HG03342 (cell line): ENCODE results near the gene ILK.

Experiments
- ATAC-seq: cut with Tn5 transposase; IDR thresholded peaks from one replicate; pipeline ENCODE4 v1.9.1; 2021; ENCODE audit warnings: mild to moderate bottlenecking, moderate library complexity; ENCODE audit not compliant: unreplicated experiment

ILK gene

GRCh38 chr11:6633422-6634408 is 30.1 kb downstream of the ILK start:
- ATAC-seq, result no peak

DNA sequence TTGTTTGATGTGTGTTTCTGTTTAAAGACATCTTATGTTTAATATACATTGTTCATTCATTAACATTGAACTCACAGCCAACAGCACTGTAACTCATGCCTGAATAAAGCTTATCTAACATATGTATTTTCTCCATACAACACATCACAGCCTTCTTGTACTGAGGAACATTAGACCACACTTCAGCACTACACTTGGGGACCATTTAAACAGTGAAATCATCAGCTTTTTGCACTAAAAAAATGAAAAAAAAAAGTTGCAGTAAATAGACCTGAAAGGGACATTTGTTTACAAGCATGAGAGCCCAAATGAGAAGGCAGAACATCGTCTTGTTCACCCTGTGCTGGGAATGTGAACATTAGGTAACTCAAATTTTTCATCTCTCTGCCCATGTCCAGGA is 31.0 kb downstream of the ILK start:
- ATAC-seq, result no peak

DNA sequence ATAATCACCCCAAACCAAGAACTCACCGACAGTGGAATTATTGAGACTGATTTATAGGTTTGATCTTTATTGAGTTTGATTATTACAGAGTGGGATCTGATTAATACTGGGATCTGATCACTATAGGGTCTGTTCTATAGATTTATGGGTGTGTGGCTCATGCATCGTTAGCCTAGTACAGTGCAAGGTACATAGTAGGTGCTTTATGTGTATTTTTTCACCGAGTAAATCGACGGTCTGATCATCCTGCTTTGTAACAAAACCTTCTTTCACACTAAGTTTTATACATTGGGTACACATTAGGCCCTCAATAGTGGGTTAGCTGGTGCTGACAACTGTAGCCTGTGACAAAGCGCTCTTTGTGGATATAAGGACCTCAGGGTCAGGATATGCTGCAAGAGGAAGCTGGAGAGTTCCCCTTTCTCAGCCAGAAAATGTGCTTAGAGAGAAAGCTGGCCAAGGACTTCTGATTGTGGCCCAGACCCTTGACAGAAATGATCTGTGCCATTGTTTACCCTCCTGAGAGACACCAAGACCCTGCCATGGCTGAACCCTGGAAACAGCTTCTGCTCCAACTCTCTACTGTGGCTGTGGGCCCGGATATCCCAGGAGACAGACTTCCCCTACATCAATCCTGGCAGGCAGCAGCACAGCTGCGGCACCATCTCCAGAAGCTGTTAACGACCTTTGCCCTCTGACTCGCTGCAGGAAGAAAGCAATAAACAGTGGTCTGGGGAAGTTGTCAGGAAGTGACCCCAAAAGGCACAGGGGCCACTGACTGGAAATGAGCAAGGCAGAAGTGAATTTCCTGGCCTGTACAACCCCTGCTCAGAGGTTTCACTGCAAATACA is 31.7 kb downstream of the ILK start:
- ATAC-seq, result no peak

DNA sequence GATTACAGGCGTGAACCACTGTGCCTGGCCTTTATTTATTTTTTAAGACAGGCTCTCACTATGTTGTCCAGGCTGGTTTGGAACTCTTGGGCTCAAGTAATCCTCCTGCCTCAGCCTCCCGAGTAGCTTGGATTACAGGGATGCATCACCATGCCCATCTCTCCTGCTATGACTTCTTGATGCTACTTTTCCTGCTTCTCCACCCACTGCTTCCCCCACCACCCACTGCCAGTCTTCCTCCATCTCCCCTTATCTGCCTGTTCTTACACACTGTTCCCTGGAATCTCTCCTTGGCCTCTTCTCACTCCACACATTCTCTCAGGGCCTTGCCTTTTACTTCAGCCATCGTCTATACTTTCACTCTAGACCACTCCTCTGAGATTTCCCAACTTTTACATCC is 32.9 kb downstream of the ILK start:
- ATAC-seq, result no peak

DNA sequence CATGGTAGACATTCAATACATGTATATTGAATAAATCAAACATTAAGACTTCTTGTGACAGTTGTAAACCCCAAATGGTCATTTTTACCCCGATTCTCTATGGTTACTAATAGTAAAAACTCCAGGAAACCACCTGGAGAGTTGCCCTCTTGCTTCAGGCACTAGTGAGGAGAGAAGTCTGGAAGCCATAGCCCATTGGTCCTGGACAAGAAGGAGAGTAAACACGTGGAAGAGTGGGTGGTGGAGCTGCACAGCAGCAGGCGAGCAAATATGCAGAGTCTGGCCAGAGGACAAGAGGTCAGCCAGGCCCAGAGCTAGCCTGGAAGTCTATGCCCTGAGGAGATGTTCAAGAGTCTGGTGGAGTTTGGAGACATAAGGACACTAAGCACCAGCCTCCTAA is 34.3 kb downstream of the ILK start:
- ATAC-seq, result no peak

GRCh38 chr11:6638429-6638828 is 34.9 kb downstream of the ILK start:
- ATAC-seq, result no peak

- ATAC-seq, result no peak
Observed at GRCh38 chr11:6640036-6640984, 36.7 kb downstream of the ILK start.

GRCh38 chr11:6640985-6641701 is 37.6 kb downstream of the ILK start:
- no peak for ATAC-seq

- no peak for ATAC-seq
Observed at GRCh38 chr11:6642957-6643356, 39.4 kb downstream of the ILK start.

DNA sequence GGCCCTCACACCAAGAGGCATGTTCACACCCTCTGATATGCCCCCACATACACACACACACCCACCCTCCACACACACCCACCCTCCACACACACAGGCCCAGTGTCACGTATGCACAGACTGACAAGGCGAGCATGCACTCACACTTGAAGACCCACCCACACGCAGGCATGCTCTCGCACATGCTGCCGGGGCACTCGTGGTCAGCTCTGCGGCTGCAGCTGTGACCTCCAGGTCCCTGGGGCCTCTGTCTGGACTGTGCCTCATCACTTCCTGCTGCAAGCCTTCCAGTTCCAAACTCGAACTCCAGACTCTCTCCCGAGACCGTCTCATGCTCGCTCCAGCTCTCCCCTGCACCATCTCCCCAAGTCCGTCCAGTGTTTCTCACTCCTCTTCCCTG is 42.5 kb downstream of the ILK start:
- no peak for ATAC-seq

GRCh38 chr11:6646576-6646917 is 43.0 kb downstream of the ILK start:
- no peak for ATAC-seq

GRCh38 chr11:6646918-6647679 is 43.5 kb downstream of the ILK start:
- peak; percentile 96 for ATAC-seq

DNA sequence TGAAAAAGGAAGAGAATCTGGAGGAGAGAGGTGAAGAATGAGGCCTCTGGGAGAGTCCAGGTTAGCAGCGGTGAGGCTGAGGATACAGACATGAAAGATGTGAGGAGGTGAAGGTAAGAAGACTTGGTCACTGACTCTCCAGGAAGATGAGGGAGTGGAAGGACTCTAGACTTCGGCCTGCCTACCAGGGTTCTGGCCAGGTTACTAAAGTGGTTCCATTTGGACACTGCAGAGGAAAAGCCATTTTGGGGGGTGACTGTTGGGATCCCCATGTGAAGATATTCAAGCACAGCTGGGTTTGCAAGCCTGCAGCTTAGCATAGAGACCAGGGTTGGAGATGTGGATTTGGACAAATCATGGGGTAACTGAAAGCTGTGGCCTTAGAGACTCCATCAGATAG is 44.3 kb downstream of the ILK start:
- ATAC-seq, result no peak

GRCh38 chr11:6648501-6648900 is 44.9 kb downstream of the ILK start:
- ATAC-seq, result no peak

DNA sequence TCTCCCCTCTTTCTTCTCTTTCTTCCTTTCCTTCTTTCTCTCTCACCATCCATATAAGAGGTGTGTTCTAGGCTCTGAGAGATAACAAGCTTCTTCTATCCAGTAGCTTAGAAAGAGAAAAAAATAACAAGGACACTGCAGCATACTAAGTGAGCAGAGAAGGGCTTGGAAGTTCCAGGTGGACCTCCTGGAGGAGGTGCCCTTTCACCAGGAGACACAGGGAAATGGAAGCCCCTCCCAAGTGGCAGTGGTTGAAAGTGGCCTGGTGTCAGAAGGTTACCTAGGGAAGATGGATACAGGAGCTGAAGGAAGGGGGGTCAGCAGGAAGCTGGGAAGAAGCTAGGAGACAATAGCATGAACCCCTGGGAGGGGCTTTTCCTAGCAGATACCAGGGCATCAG is 46.5 kb downstream of the ILK start:
- no peak for ATAC-seq

- no peak for ATAC-seq
Observed at GRCh38 chr11:6650980-6651379, 47.4 kb downstream of the ILK start.

- no peak for ATAC-seq
Observed at GRCh38 chr11:6652182-6652581, 48.6 kb downstream of the ILK start.

DNA sequence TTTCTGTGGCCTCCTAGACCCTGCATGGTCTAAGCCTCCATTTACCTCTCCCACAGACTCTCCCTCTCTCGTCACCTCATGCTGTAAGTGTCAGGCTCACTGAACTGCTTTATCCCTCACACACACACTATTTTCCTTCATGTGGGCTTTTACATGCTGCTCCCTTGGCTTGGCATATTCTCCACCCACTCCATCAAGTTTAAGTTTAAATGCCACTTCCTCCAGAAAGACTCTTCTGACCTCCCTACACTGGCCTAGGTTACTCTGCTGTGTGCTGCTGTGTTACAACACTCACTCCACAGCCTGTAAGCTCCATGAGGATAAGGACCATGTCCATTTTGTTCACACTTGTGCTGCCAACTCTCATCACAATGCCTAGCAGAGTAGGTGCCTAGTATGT is 49.5 kb downstream of the ILK start:
- ATAC-seq, result no peak

DNA sequence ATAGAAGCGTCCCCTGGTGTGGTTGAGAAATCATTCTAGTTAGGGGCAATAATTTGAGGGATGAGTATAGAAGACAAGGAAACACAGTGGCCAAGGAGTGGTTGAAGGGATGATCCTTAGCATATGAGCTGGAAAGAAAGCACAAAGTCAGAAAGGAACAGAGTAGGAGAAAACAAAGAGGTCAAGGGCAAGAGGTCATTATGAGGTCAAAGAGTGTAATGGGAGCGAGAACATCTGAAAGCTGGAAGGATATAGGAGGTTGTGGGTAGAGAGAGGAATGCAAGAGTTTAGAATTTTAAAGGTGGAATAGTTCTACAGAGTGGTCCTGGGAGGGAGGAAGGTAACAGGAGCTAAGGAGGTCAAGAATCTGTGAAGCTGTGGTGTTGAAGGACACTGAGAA is 50.1 kb downstream of the ILK start:
- no peak for ATAC-seq
